ENCODE data around the gene CACNG8.
"Not testable (repeated sequence)": the region's sequence is repeated elsewhere in the genome, so short reads cannot be mapped to it uniquely, and the experiment has no call there.

CACNG8 gene

DNA sequence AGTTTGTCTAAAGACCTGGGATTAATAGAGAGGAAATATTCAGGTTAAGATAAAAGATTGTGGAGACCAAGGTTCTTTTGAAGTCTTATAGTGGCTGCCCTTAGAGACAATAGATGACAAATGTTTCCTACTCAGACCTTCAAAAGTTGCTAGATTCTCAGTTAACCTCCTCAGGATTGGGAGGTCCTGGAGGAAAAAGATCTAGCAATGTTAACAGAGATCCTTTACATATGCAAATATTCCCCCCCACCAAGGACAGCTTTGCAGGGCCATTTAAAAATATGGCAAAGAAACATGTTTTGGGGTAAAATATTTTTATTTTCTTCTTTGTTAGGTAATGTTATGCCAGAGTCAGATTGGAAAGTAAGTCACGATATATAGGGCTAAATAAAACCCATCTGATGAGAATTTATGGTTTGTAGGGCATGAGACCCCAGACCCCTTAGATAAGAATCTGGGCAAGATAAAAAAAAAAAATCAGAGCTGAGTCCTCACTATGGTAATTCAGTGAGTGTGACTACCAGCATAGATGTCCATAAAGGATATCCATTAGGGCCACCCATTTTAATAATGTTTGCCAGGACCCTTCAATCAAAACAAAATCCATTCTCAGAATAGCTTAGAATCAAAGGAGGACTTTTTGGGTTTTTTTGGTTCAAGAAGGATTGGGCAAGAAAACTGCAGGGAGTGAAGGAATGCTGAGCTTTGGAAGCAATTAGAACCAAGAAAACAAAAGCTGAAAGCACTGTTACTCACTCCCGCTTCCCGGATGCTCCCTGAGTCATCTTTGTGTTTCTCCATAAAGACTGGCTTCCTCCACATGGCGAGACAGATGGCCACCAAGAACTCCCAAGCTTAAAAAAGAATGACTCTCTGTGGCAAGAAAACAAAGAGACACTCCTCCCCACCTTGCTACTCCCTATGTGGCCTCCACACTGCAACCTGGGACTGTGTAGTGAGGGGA lies 72.8 kb downstream of the CACNG8 start:
- DNase-seq (ENCODE audit: low read depth): no peak

DNA sequence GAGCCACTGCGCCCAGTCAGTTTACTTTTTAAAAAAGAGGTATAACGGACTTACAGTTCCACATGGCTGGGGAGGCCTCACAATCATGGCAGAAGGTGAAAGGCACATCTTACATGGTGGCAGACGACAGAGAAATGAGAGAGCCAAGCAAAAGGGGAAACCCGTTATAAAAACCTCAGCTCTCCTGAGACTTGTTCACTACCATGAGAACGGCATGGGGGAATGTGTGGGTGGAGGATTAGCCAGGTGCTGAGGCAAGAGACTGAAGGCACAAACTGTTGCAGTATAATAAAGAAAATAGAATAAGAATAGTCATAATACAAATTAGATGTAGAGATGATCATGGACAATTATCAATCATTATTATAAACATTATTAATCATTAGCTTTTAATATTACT lies 73.8 kb downstream of the CACNG8 start:
- DNase-seq (ENCODE audit: low read depth): not testable (repeated sequence)

All from activated gamma-delta T cell treated with anti-CD3 and anti-CD28 coated beads, Interleukin-2, amount 50 U/mL, for 16 hours (primary cell).